Inflammatory macrophage (primary cell): ENCODE results near the gene DOCK9.
"Not testable (repeated sequence)": the region's sequence is repeated elsewhere in the genome, so short reads cannot be mapped to it uniquely, and the experiment has no call there.

ENCODE experiments used
- DNase-seq, 2 donors: peaks; one replicate each; pipeline ENCODE4 v3.0.0-alpha.2; 2020 to 2022

DOCK9 gene

GRCh38 chr13:98915981-98916380, 61.9 kb downstream of the DOCK9 start:
- DNase-seq: no peak

GRCh38 chr13:98915563-98915962, 62.3 kb downstream of the DOCK9 start:
- DNase-seq: no peak

- no peak for DNase-seq
Measured at GRCh38 chr13:98913741-98914140, 64.1 kb downstream of the DOCK9 start.

GRCh38 chr13:98912846-98913245, 65.0 kb downstream of the DOCK9 start:
- DNase-seq: no peak

- no peak for DNase-seq
Measured at GRCh38 chr13:98910501-98910951, 67.3 kb downstream of the DOCK9 start.

- no peak for DNase-seq
Measured at GRCh38 chr13:98909016-98909415, 68.8 kb downstream of the DOCK9 start.

- DNase-seq: no peak
Measured at GRCh38 chr13:98906746-98907502, 70.9 kb downstream of the DOCK9 start.

- no peak for DNase-seq
Measured at GRCh38 chr13:98905199-98905598, 72.7 kb downstream of the DOCK9 start.

- no peak for DNase-seq
Measured at GRCh38 chr13:98900442-98900841, 77.4 kb downstream of the DOCK9 start.

GRCh38 chr13:98897706-98898105, 80.2 kb downstream of the DOCK9 start:
- no peak for DNase-seq

- DNase-seq: no peak
Measured at GRCh38 chr13:98896868-98897144, 81.1 kb downstream of the DOCK9 start.

GRCh38 chr13:98896083-98896867, 81.6 kb downstream of the DOCK9 start:
- no peak for DNase-seq

GRCh38 chr13:98894814-98895213, 83.0 kb downstream of the DOCK9 start:
- not testable (repeated sequence) for DNase-seq

- DNase-seq: no peak
Measured at GRCh38 chr13:98893371-98893770, 84.5 kb downstream of the DOCK9 start.

- DNase-seq: no peak
Measured at GRCh38 chr13:98892821-98893220, 85.0 kb downstream of the DOCK9 start.

GRCh38 chr13:98892077-98892476, 85.8 kb downstream of the DOCK9 start:
- no peak for DNase-seq

GRCh38 chr13:98890925-98891324, 86.9 kb downstream of the DOCK9 start:
- DNase-seq: no peak

GRCh38 chr13:98890186-98890585, 87.7 kb downstream of the DOCK9 start:
- DNase-seq: peak; percentile 7 to 45

GRCh38 chr13:98889419-98890085, 88.3 kb downstream of the DOCK9 start:
- no peak for DNase-seq

GRCh38 chr13:98888890-98889279, 89.0 kb downstream of the DOCK9 start:
- no peak for DNase-seq

- DNase-seq: no peak
Measured at GRCh38 chr13:98888222-98888889, 89.5 kb downstream of the DOCK9 start.

GRCh38 chr13:98886587-98887230, 91.2 kb downstream of the DOCK9 start:
- no peak for DNase-seq

GRCh38 chr13:98885600-98885999, 92.3 kb downstream of the DOCK9 start:
- no peak for DNase-seq
